ENCODE results near the gene ELF5.

DNA sequence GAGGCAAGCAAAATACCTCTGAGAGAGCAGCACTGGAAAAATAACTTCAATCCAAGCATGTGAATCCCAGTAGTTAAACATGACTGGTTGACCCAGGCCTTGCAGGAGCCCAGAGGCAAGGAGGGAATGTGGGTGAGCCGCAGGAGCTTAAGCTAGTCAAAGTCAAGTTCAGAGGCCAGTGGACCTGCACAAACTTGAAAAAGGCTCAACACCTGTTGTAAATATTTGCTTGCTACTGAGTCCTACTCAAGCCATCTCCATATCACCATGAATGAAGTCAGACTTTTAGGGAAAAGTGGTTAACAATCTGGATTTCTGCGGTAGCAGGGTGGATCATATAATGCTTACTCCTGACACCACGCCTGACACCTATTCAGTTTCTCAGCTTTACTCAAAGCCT, 79.7 kb downstream of the ELF5 start:
- TF ChIP-seq, protein P1, sequence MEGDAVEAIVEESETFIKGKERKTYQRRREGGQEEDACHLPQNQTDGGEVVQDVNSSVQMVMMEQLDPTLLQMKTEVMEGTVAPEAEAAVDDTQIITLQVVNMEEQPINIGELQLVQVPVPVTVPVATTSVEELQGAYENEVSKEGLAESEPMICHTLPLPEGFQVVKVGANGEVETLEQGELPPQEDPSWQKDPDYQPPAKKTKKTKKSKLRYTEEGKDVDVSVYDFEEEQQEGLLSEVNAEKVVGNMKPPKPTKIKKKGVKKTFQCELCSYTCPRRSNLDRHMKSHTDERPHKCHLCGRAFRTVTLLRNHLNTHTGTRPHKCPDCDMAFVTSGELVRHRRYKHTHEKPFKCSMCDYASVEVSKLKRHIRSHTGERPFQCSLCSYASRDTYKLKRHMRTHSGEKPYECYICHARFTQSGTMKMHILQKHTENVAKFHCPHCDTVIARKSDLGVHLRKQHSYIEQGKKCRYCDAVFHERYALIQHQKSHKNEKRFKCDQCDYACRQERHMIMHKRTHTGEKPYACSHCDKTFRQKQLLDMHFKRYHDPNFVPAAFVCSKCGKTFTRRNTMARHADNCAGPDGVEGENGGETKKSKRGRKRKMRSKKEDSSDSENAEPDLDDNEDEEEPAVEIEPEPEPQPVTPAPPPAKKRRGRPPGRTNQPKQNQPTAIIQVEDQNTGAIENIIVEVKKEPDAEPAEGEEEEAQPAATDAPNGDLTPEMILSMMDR (conservative IDR thresholded peaks at IDR 0.05), result no peak
- TF ChIP-seq ZFX (IDR thresholded peaks at IDR 0.05), result no peak

Measured in C4-2B (cell line).